SW480 (cell line): ENCODE measurements around the gene FN3KRP.

Experiments used
- DNase-seq: peaks from one replicate; pipeline ENCODE4 v3.0.0-alpha.2; 2016; ENCODE audit warnings: low spot score

The FN3KRP gene

GRCh38 chr17:82716203-82717010, at the start of gene FN3KRP:
FN3KRP (plus strand) TSS chr17:82716706; CDS start chr17:82716756, 50 bp downstream.
- peak; percentile 84 for DNase-seq

GRCh38 chr17:82666931-82667667, 49.4 kb upstream of the FN3KRP start:
- DNase-seq = no peak

- DNase-seq = no peak
Measured at GRCh38 chr17:82667668-82668000, 48.9 kb upstream of the FN3KRP start.

- DNase-seq = no peak
Measured at GRCh38 chr17:82668024-82668630, 48.4 kb upstream of the FN3KRP start.

- peak; percentile 77 for DNase-seq
Measured at GRCh38 chr17:82668631-82669099, 47.8 kb upstream of the FN3KRP start.

- DNase-seq = no peak
Measured at GRCh38 chr17:82670661-82671450, 45.6 kb upstream of the FN3KRP start.

- DNase-seq = no peak
Measured at GRCh38 chr17:82674656-82675475, 41.6 kb upstream of the FN3KRP start.

- no peak for DNase-seq
Measured at GRCh38 chr17:82675476-82676245, 40.8 kb upstream of the FN3KRP start.

GRCh38 chr17:82677353-82677925, 39.1 kb upstream of the FN3KRP start:
- no peak for DNase-seq

GRCh38 chr17:82678265-82678891, 38.1 kb upstream of the FN3KRP start:
- no peak for DNase-seq

GRCh38 chr17:82679586-82680465, 36.7 kb upstream of the FN3KRP start:
- no peak for DNase-seq

GRCh38 chr17:82681547-82681946, 35.0 kb upstream of the FN3KRP start:
- no peak for DNase-seq

GRCh38 chr17:82683534-82683933, 33.0 kb upstream of the FN3KRP start:
- no peak for DNase-seq

GRCh38 chr17:82684228-82684841, 32.2 kb upstream of the FN3KRP start:
- DNase-seq = peak; percentile 78

GRCh38 chr17:82685291-82685690, 31.2 kb upstream of the FN3KRP start:
- no peak for DNase-seq

GRCh38 chr17:82686366-82687324, 29.9 kb upstream of the FN3KRP start:
- DNase-seq = no peak

GRCh38 chr17:82687375-82687861, 29.1 kb upstream of the FN3KRP start:
- DNase-seq = peak; percentile 43
